Smooth muscle cell (in vitro differentiated cells): ENCODE data around the gene SLFN13. TPM values are rescaled to one million over a fixed set of nuclear protein-coding genes. Genes with fewer than 3 reads are reported as not detected.

Experiments used
- DNase-seq: peaks from one replicate; lab custom pipeline; 2025; ENCODE audit not compliant: unreplicated experiment; lab: John Stamatoyannopoulos, UW
- H2AFZ ChIP-seq: fragments of 200-600 bp; sonication (generic); 2 replicates; pipeline ENCODE4 v1.6.0; 2016; ENCODE audit warnings: antibody characterized with exemption, low read depth, mild to moderate bottlenecking
- H3F3A ChIP-seq: fragments of 200-600 bp; sonication (generic); 2 replicates; pipeline ENCODE4 v1.6.0; 2017; ENCODE audit warnings: antibody characterized with exemption, low read depth
- H3K27ac ChIP-seq: fragments of 200-600 bp; sonication (generic); 2 replicates; pipeline ENCODE4 v1.5.1; 2016; ENCODE audit warnings: low read depth, mild to moderate bottlenecking
- H3K27me3 ChIP-seq: fragments of 200-600 bp; sonication (generic); 2 replicates; pipeline ENCODE4 v1.6.1; 2016; ENCODE audit warnings: low read depth, mild to moderate bottlenecking
- H3K36me3 ChIP-seq: fragments of 200-600 bp; sonication (generic); 2 replicates; pipeline ENCODE4 v1.5.1; 2016; ENCODE audit warnings: low read depth
- H3K4me1 ChIP-seq: fragments of 200-600 bp; sonication (generic); 2 replicates; pipeline ENCODE4 v1.5.1; 2016; ENCODE audit warnings: low read depth
- H3K4me2 ChIP-seq: fragments of 200-600 bp; sonication (generic); 2 replicates; pipeline ENCODE4 v1.6.0; 2016; ENCODE audit warnings: mild to moderate bottlenecking
- H3K4me3 ChIP-seq: fragments of 200-600 bp; sonication (generic); 2 replicates; pipeline ENCODE4 v1.5.1; 2016; ENCODE audit warnings: mild to moderate bottlenecking
- H3K79me2 ChIP-seq: fragments of 200-600 bp; sonication (generic); 2 replicates; pipeline ENCODE4 v1.6.0; 2016; ENCODE audit warnings: low read depth, mild to moderate bottlenecking
- H3K9ac ChIP-seq: fragments of 200-600 bp; sonication (generic); 2 replicates; pipeline ENCODE4 v1.6.0; 2016; ENCODE audit warnings: low read depth
- H3K9me3 ChIP-seq: fragments of 200-600 bp; sonication (generic); replicated peaks from 2 replicates; pipeline ENCODE4 v1.5.1; 2016; ENCODE audit warnings: low read depth
- H4K20me1 ChIP-seq: fragments of 200-600 bp; sonication (generic); 2 replicates; pipeline ENCODE4 v1.6.0; 2016; ENCODE audit warnings: low read depth
- WGBS: methylation state at CpG from one replicate; pipeline ENCODE4 v1.1.7; 2016; ENCODE audit warnings: low lambda C conversion rate; 5-methylcytosine and 5-hydroxymethylcytosine counted together
- polyA plus RNA-seq: library from polyadenylated mRNA; unstranded; fragments of >200 nt; fragmentation: Nextera tagmentation; extraction: Ambion mirVana; gene quantifications from 2 replicates; pipeline ENCODE4 v1.2.1, GENCODE V29; 2016
- total RNA-seq: library from RNA; depleted of rRNA; stranded (reverse); fragments of >200 nt; gene quantifications from 2 replicates; pipeline ENCODE4 v1.2.3, GENCODE V29; 2014
- TF ChIP-seq, protein P1 (sequence below): fragments of 200-600 bp; sonication (generic); IDR thresholded peaks from 2 replicates; pipeline ENCODE4 v1.5.1; 2017; ENCODE audit warnings: borderline replicate concordance, mild to moderate bottlenecking, antibody characterized with exemption; ENCODE audit not compliant: insufficient read depth, poor library complexity, severe bottlenecking

SLFN13 gene
- total and polyA plus RNA-seq, 2 experiments from 2014 or later: 0.30 to 5.1 TPM

DNA sequence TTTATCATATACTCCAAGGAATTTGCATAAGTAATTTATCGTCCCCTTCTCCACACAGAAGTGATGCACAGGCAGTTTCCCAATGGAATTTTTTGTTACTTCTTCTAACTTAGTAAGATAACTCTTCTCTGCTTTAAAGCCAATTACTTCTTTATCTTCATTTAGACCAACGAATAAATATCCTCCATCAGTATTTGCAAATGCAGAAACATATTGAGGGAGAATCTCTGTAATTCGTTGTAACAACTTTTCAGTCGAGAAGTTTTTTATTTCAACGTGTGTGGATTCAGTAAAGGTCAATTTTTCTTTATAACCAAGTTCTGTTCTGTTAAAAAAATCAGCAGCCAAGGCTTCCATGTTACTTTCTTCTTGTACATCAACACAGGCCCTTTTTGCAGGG is 30.7 kb upstream of the SLFN13 start:
- Histone ChIP-seq H3K4me3 (no peak overlapping the region), H3K4me1 (no peaks in the 10 kb centered on the region), H3K79me2 (no peaks in the 10 kb centered on the region), H2AFZ (no peak overlapping the region), H3K9ac (no peak overlapping the region), H3K4me2 (no peak overlapping the region), H3K27ac (no peak overlapping the region), H3K27me3 (peaks cover 73% of the 10 kb centered on the region), H3K36me3 (no peaks in the 10 kb centered on the region), H3K9me3 (no peaks in the 10 kb centered on the region), H4K20me1 (no peaks in the 10 kb centered on the region), H3F3A (no peaks in the 10 kb centered on the region)
- DNase-seq: no peak
- TF ChIP-seq, protein P1, sequence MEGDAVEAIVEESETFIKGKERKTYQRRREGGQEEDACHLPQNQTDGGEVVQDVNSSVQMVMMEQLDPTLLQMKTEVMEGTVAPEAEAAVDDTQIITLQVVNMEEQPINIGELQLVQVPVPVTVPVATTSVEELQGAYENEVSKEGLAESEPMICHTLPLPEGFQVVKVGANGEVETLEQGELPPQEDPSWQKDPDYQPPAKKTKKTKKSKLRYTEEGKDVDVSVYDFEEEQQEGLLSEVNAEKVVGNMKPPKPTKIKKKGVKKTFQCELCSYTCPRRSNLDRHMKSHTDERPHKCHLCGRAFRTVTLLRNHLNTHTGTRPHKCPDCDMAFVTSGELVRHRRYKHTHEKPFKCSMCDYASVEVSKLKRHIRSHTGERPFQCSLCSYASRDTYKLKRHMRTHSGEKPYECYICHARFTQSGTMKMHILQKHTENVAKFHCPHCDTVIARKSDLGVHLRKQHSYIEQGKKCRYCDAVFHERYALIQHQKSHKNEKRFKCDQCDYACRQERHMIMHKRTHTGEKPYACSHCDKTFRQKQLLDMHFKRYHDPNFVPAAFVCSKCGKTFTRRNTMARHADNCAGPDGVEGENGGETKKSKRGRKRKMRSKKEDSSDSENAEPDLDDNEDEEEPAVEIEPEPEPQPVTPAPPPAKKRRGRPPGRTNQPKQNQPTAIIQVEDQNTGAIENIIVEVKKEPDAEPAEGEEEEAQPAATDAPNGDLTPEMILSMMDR: no peak
- 72% methylated on average over 5 of the region's 5 CpGs for WGBS

DNA sequence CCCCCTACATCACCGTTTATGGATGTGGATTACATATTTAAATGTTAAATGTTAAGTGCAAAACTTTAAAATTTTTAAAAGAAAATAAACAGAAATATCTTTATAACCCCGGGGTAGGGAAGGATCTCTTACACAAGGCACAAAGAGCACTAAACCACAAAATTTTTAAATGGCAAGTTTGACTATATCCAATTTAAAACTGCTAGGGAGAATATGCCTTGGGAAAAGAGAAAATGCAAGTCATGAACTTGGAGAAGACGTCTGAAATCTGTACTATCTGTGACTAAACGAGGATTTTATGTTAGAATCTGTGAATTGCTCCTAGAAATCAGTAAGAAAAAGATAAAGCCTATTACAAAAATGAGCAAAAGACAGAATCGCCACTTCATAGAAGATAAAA is 28.7 kb upstream of the SLFN13 start:
- Histone ChIP-seq H3K79me2 (no peaks in the 10 kb centered on the region), H3K9ac (no peak overlapping the region), H3K4me2 (no peak overlapping the region), H3K27me3 (peaks cover 58% of the 10 kb centered on the region), H3K36me3 (no peaks in the 10 kb centered on the region), H3F3A (no peaks in the 10 kb centered on the region), H3K27ac (no peak overlapping the region), H2AFZ (no peak overlapping the region), H3K4me3 (no peak overlapping the region), H3K9me3 (no peaks in the 10 kb centered on the region), H4K20me1 (no peaks in the 10 kb centered on the region), H3K4me1 (no peaks in the 10 kb centered on the region)
- 79% methylated on average over 5 of the region's 5 CpGs for WGBS
- TF ChIP-seq, protein P1: no peak
- no peak for DNase-seq

DNA sequence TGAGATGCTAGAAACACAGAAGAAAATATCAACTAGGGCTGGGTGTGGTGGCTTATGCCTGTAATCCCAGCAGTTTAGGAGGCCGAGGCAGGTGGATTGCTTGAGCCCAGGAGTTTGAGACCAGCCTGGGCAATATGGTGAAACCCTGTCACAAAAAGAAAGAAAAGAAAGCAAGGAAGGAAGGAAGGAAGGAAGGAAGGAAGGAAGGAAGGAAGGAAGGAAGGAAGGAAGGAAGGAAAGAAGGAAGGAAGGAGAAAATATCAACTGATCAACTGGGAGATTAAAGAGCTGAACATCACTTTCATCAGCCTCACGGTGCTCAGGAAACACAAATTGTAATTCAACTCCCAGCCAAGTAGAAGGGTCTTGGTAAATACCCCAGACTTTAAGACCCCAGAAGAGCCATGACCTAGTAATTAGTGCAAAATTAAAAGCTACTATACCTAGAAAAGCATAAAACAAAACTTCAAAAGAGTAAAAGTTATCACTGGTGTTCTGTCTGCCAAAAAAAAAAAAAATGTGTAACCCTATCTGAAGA is 27.8 kb upstream of the SLFN13 start:
- TF ChIP-seq, protein P1: no peak
- Histone ChIP-seq H3K27ac (no peak overlapping the region), H3K9ac (no peak overlapping the region), H3K9me3 (no peaks in the 10 kb centered on the region), H4K20me1 (no peaks in the 10 kb centered on the region), H2AFZ (no peak overlapping the region), H3K36me3 (no peaks in the 10 kb centered on the region), H3K4me1 (no peaks in the 10 kb centered on the region), H3K4me2 (no peak overlapping the region), H3F3A (no peaks in the 10 kb centered on the region), H3K4me3 (no peak overlapping the region), H3K27me3 (peaks cover 58% of the 10 kb centered on the region), H3K79me2 (no peaks in the 10 kb centered on the region)
- DNase-seq: no peak
- 80% methylated on average over 2 of the region's 2 CpGs for WGBS

GRCh38 chr17:35468475-35468874 is 19.9 kb upstream of the SLFN13 start:
- no peak for DNase-seq
- H3K79me2 ChIP-seq: no peaks in the 10 kb centered on the region
- H3K4me2 ChIP-seq: no peak overlapping the region
- no peaks in the 10 kb centered on the region for H3K4me1 ChIP-seq
- no peak overlapping the region for H2AFZ ChIP-seq
- no peak overlapping the region for H3K4me3 ChIP-seq
- no peak overlapping the region for H3K27ac ChIP-seq
- no peak overlapping the region for H3K9ac ChIP-seq
- no peaks in the 10 kb centered on the region for H3K36me3 ChIP-seq
- H4K20me1 ChIP-seq: no peaks in the 10 kb centered on the region
- no peaks in the 10 kb centered on the region for H3F3A ChIP-seq
- H3K27me3 ChIP-seq: peaks cover 6% of the 10 kb centered on the region
- TF ChIP-seq, protein P1: no peak
- 83% methylated on average over 4 of the region's 4 CpGs for WGBS
- H3K9me3 ChIP-seq: no peaks in the 10 kb centered on the region
